ENCODE measurements around the gene ATXN1.

Gene ATXN1

DNA sequence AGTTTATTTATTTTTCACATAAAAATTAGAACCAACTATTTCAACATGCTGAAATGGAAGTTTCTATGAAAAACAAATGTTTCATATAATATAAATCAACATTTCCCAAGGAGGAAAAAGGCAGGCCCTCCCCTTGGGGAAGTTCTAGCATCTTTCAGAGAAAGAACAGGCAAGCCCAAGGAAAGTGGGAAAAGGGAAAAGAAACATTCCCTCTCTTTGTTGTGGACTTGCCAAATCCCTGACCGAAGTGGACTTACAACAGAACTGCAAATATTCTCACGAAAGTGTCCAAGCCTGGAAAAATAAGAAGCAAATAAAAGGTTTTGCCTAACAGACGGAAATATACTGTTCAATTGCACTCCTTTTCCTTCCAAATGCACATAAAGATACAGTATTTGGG lies 214.4 kb downstream of the ATXN1 start:
- DNase-seq (ENCODE audit: low read depth) = no peak
- TF ChIP-seq, protein P1, sequence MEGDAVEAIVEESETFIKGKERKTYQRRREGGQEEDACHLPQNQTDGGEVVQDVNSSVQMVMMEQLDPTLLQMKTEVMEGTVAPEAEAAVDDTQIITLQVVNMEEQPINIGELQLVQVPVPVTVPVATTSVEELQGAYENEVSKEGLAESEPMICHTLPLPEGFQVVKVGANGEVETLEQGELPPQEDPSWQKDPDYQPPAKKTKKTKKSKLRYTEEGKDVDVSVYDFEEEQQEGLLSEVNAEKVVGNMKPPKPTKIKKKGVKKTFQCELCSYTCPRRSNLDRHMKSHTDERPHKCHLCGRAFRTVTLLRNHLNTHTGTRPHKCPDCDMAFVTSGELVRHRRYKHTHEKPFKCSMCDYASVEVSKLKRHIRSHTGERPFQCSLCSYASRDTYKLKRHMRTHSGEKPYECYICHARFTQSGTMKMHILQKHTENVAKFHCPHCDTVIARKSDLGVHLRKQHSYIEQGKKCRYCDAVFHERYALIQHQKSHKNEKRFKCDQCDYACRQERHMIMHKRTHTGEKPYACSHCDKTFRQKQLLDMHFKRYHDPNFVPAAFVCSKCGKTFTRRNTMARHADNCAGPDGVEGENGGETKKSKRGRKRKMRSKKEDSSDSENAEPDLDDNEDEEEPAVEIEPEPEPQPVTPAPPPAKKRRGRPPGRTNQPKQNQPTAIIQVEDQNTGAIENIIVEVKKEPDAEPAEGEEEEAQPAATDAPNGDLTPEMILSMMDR (IDR thresholded peaks at IDR 0.05; ENCODE audit: control insufficient read depth, insufficient read depth, low read depth, low read length, missing control alignments) = no peak
- no peak overlapping the region for H3K4me3 ChIP-seq (ENCODE audit: control insufficient read depth, low read depth, low read length)

DNA sequence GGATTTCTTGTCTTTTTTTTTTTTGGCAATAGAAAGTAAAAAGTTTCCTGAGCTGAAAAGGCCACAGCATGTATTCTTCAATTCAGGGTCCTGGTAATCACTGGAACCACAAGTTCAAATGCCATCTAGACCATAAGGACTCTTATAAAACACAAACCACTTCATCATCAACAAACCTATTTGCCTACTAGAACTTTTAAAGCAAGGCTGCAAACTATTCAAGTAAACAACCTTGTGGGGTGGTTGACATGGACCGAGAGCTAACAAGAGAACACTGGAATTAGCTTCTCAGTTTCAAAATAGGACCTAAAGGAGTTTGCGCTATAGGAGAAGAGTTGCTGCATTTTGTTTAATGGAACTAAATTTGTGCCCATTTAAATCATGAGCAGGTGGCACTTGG lies 215.9 kb downstream of the ATXN1 start:
- H3K4me3 ChIP-seq (ENCODE audit: control insufficient read depth, low read depth, low read length) = no peak overlapping the region
- TF ChIP-seq, protein P1 (IDR thresholded peaks at IDR 0.05; ENCODE audit: control insufficient read depth, insufficient read depth, low read depth, low read length, missing control alignments) = no peak
- DNase-seq (ENCODE audit: low read depth) = no peak

DNA sequence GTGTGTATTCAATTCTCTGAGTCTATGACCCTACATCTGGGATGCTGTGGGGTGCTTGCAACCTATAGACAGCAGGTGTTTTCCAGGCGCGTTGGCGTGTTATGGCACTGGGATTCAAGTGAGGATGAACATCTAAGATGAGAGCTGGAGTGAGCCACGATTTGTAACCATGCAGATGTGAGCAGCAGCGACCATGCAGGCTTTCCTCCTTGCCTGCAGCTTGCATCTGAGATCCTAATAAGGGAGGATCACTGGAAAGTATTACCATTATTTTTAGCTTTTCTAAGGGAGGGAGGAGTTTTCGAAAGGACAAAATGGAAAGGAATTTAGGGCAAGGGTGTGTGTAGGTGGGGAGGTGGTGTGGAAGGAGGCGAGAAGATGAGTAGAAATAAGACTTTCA lies 216.7 kb downstream of the ATXN1 start:
- no peak for DNase-seq (ENCODE audit: low read depth)
- TF ChIP-seq, protein P1 (IDR thresholded peaks at IDR 0.05; ENCODE audit: control insufficient read depth, insufficient read depth, low read depth, low read length, missing control alignments) = no peak
- H3K4me3 ChIP-seq (ENCODE audit: control insufficient read depth, low read depth, low read length) = no peak overlapping the region

DNA sequence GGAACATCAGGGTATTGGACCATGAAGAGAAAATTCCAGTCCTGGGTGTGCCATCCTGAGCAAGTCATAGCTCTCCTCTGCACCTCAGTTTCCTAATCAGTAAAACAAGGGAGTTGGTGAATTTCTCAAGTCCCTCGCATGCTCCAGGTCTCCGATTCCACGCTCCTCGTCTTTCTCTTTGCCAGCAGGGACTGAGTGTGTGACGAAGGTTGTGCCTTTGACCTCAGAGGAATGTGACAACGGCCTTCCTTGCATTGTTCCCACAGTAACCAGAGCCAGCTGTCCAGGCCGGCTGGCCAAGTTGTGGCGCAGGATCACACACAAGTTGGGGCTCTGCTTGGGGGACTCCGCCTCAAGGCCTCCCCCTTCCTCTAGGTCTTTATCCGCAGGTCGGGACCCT lies 217.3 kb downstream of the ATXN1 start:
- no peak overlapping the region for H3K4me3 ChIP-seq (ENCODE audit: control insufficient read depth, low read depth, low read length)
- DNase-seq (ENCODE audit: low read depth) = peak; percentile 43
- TF ChIP-seq, protein P1 (IDR thresholded peaks at IDR 0.05; ENCODE audit: control insufficient read depth, insufficient read depth, low read depth, low read length, missing control alignments) = no peak

DNA sequence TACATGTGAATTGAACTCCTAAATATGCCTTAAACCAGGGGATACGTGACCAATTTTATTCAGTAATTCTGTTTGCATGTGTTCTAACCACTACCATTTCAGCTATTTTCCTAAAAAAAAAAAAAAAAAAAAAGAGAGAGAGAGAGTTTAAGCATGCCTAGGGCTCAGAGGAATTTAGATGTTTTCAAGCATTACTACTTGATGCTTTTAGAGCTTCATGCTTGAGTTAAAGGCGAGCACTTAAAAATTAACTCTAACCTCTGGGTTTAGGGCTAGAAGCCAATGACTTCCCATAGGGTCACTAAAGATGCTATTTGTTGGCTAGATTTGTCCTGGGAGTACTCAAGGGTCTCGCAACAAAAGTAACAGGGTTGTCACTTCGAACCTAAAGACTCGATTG lies 217.7 kb downstream of the ATXN1 start:
- DNase-seq (ENCODE audit: low read depth) = no peak
- TF ChIP-seq, protein P1 (IDR thresholded peaks at IDR 0.05; ENCODE audit: control insufficient read depth, insufficient read depth, low read depth, low read length, missing control alignments) = no peak
- no peak overlapping the region for H3K4me3 ChIP-seq (ENCODE audit: control insufficient read depth, low read depth, low read length)

DNA sequence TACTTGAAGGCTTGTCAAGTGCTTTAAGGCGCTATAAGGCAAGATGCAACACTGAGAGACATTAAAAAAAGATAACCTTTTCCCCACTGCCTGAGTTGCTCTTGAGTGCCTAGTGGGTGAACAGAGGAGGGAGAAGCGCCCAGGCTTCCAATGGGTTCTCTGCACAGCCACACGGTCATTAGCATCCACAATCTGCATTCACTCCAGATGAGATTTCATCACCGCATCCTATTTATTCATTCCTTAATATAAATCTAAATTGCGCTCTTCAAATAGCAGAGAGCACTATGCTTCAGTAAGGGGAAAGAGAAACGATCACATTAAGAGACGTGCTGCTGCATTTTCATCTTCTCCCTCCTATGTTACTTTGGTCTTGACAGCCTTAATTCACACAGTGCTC lies 219.2 kb downstream of the ATXN1 start:
- no peak overlapping the region for H3K4me3 ChIP-seq (ENCODE audit: control insufficient read depth, low read depth, low read length)
- no peak for DNase-seq (ENCODE audit: low read depth)
- TF ChIP-seq, protein P1 (IDR thresholded peaks at IDR 0.05; ENCODE audit: control insufficient read depth, insufficient read depth, low read depth, low read length, missing control alignments) = no peak

Data from AG09309 (cell line).